HCT116 (cell line): ENCODE data around the gene NPM3. TPM values are rescaled to one million over a fixed set of nuclear protein-coding genes. Genes with fewer than 3 reads are reported as not detected.

Experiments
- ATAC-seq: fragments of 200-7000 bp; cut with Tn5 transposase; 2 replicates; pipeline ENCODE4 v1.9.1; 2020; ENCODE audit warnings: mild to moderate bottlenecking, moderate library complexity
- BruUV-seq: library from RNA; stranded (reverse); fragments of 400-500 nt; replicated peaks from 2 replicates; lab custom pipeline; 2021; lab: Mats Ljungman, UMichigan
- CTCF ChIA-PET: fragments of 300-600 bp; sonication (Branson Sonifier 250); formaldehyde crosslinking; loops from one replicate; lab custom pipeline; 2021; ENCODE audit warnings: antibody characterized with exemption; lab: Charles Lee
- POLR2A ChIA-PET: fragments of 300-600, 350-600 bp; sonication (Branson Sonifier 250); formaldehyde crosslinking; loops from one replicate; lab custom pipeline; 2021; ENCODE audit warnings: antibody characterized with exemption; lab: Charles Lee
- RAD21 ChIA-PET, 2 experiments: fragments of 300-600 bp; sonication (Branson Sonifier 250); formaldehyde crosslinking; loops; one replicate each; lab custom pipeline; 2023; ENCODE audit warnings: low total read pairs in 2 of 2; ENCODE audit not compliant: uncharacterized antibody in 2 of 2, unreplicated experiment in 2 of 2, low non-redundant PET in 1 of 2; lab: Charles Lee
- DNase-seq: peaks from one replicate; pipeline ENCODE4 v3.0.0-alpha.2; 2010; ENCODE audit warnings: low read depth, low spot score
- H2AFZ ChIP-seq: fragments of 200-600 bp; shearing (Covaris generic), sonication (generic); 2 replicates; pipeline ENCODE4 v1.6.1; 2017; ENCODE audit warnings: low read depth, mixed run types, mixed read lengths, antibody characterized with exemption, low read length; ENCODE audit not compliant: poor library complexity, severe bottlenecking
- H3K27ac ChIP-seq: 2 replicates; pipeline ENCODE4 v1.5.1; 2012; ENCODE audit warnings: low read depth, low read length
- H3K27me3 ChIP-seq: fragments of 200-600 bp; sonication (generic); 2 replicates; pipeline ENCODE4 v1.6.1; 2016; ENCODE audit warnings: mixed run types, low read length, mixed read lengths; ENCODE audit not compliant: insufficient read depth
- H3K36me3 ChIP-seq, 2 experiments: fragments of 200-500 bp in 1 of 2; fragments of 200-600 bp in 1 of 2; sonication (Bioruptor generic) in 1 of 2; sonication (generic) in 1 of 2; 2 replicates each; pipeline versions ENCODE4 v1.5.1 to v1.6.1; 2014 to 2016; ENCODE audit warnings: low read length in 2 of 2, inconsistent platforms in 1 of 2, mixed read lengths in 1 of 2, mixed run types in 1 of 2; ENCODE audit not compliant: insufficient read depth in 2 of 2, control insufficient read depth in 1 of 2
- H3K4me1 ChIP-seq, 2 experiments: fragments of 200-600 bp in 1 of 2; sonication (generic) in 1 of 2; 2 replicates each; pipeline versions ENCODE4 v1.5.1 to v1.6.1; 2012 to 2017; ENCODE audit warnings: low read length in 2 of 2, inconsistent platforms in 1 of 2, mild to moderate bottlenecking in 1 of 2, mixed read lengths in 1 of 2, mixed run types in 1 of 2, moderate library complexity in 1 of 2; ENCODE audit not compliant: insufficient read depth in 2 of 2, control insufficient read depth in 1 of 2
- H3K4me2 ChIP-seq: fragments of 200-600 bp; sonication (generic); 2 replicates; pipeline ENCODE4 v1.6.1; 2017; ENCODE audit warnings: mixed run types, low read length, mixed read lengths
- H3K4me3 ChIP-seq, 2 experiments: fragments of 200-600 bp in 1 of 2; sonication (generic) in 1 of 2; replicated peaks in 1 of 2; 2 replicates each; pipeline ENCODE4 v1.5.1; 2011 to 2016; ENCODE audit warnings: low read length in 2 of 2, control low read depth in 1 of 2, low read depth in 1 of 2, mild to moderate bottlenecking in 1 of 2, mixed read lengths in 1 of 2, mixed run types in 1 of 2
- H3K79me2 ChIP-seq: fragments of 200-600 bp; sonication (generic); 2 replicates; pipeline ENCODE4 v1.6.1; 2017; ENCODE audit warnings: mild to moderate bottlenecking, mixed run types, low read length, moderate library complexity, mixed read lengths; ENCODE audit not compliant: insufficient read depth
- H3K9ac ChIP-seq: fragments of 200-600 bp; sonication (generic); 2 replicates; pipeline ENCODE4 v1.6.1; 2016; ENCODE audit warnings: low read length, mixed read lengths
- H3K9me2 ChIP-seq: fragments of 200-600 bp; sonication (generic), shearing (Covaris generic); 2 replicates; pipeline ENCODE4 v1.6.1; 2017; ENCODE audit warnings: mixed run types, mild to moderate bottlenecking, moderate library complexity; ENCODE audit not compliant: insufficient read depth
- H3K9me3 ChIP-seq, 2 experiments: fragments of 200-500 bp in 1 of 2; fragments of 200-600 bp in 1 of 2; sonication (Bioruptor generic) in 1 of 2; sonication (generic) in 1 of 2; 2 replicates each; pipeline ENCODE4 v1.6.1; 2014 to 2017; ENCODE audit warnings: low read length in 2 of 2, mixed read lengths in 2 of 2, inconsistent platforms in 1 of 2, low read depth in 1 of 2, mild to moderate bottlenecking in 1 of 2, mixed run types in 1 of 2, moderate library complexity in 1 of 2; ENCODE audit not compliant: control insufficient read depth in 1 of 2, insufficient read depth in 1 of 2
- H4K20me1 ChIP-seq: fragments of 200-600 bp; sonication (generic), shearing (Covaris generic); 2 replicates; pipeline ENCODE4 v1.6.1; 2017; ENCODE audit warnings: mixed run types, mild to moderate bottlenecking, moderate library complexity; ENCODE audit not compliant: insufficient read depth
- CBX3 ChIP-seq: IDR thresholded peaks from 2 replicates; pipeline ENCODE4 v1.6.1; 2012; ENCODE audit warnings: low read depth
- EGR1 ChIP-seq: IDR thresholded peaks from 2 replicates; pipeline ENCODE4 v1.6.1; 2012; ENCODE audit warnings: low read depth
- ELF1 ChIP-seq: IDR thresholded peaks from 2 replicates; pipeline ENCODE4 v1.6.1; 2012; ENCODE audit warnings: low read depth, borderline replicate concordance
- EZH2phosphoT487 ChIP-seq: fragments of 200-600 bp; IDR thresholded peaks from 2 replicates; pipeline ENCODE4 v1.6.1; 2018; ENCODE audit warnings: antibody characterized with exemption, borderline replicate concordance
- FOSL1 ChIP-seq: IDR thresholded peaks from 2 replicates; pipeline ENCODE4 v1.6.1; 2012; ENCODE audit warnings: low read depth
- JUND ChIP-seq: IDR thresholded peaks from 2 replicates; pipeline ENCODE4 v1.6.1; 2012
- POLR2A ChIP-seq: IDR thresholded peaks from 2 replicates; pipeline ENCODE4 v1.7.0; 2011; ENCODE audit warnings: borderline replicate concordance; ENCODE audit not compliant: insufficient read depth, insufficient read length; ENCODE audit errors: extremely low read depth
- POLR2AphosphoS5 ChIP-seq: IDR thresholded peaks from 2 replicates; pipeline ENCODE4 v1.6.1; 2011; ENCODE audit warnings: mild to moderate bottlenecking, low read depth, low read length, moderate library complexity
- RAD21 ChIP-seq: IDR thresholded peaks from 2 replicates; pipeline ENCODE4 v1.6.1; 2012; ENCODE audit warnings: low read depth, mild to moderate bottlenecking
- REST ChIP-seq: IDR thresholded peaks from 2 replicates; pipeline ENCODE4 v1.6.1; 2012; ENCODE audit warnings: low read depth
- SIN3A ChIP-seq: IDR thresholded peaks from 2 replicates; pipeline ENCODE4 v1.6.1; 2012; ENCODE audit warnings: low read depth
- SP1 ChIP-seq: IDR thresholded peaks from 2 replicates; pipeline ENCODE4 v1.6.1; 2012; ENCODE audit warnings: low read depth
- SRF ChIP-seq: IDR thresholded peaks from 2 replicates; pipeline ENCODE4 v1.6.1; 2012; ENCODE audit warnings: low read depth
- TCF7L2 ChIP-seq: IDR thresholded peaks from 2 replicates; pipeline ENCODE4 v1.7.0; 2011; ENCODE audit warnings: borderline replicate concordance, inconsistent platforms; ENCODE audit not compliant: insufficient read depth, insufficient read length; ENCODE audit errors: extremely low read depth
- ZFX ChIP-seq: fragments of 450-650 bp; IDR thresholded peaks from 2 replicates; pipeline ENCODE4 v1.6.1; 2017
- ZNF274 ChIP-seq: fragments of 200-500 bp; sonication (Bioruptor generic); IDR thresholded peaks from 2 replicates; pipeline ENCODE4 v1.6.1; 2014; ENCODE audit warnings: mild to moderate bottlenecking, low read depth, low read length, inconsistent platforms
- intact Hi-C: fragments of 100-400 bp; cut with micrococcal nuclease; formaldehyde crosslinking; loops from 2 replicates; pipeline ENCODE4 v1.10.0; 2022
- total RNA-seq: library from RNA; stranded (reverse); gene quantifications from one replicate; pipeline ENCODE4 v1.2.1, GENCODE V29; 2021; ENCODE audit not compliant: unreplicated experiment
- TF ChIP-seq, protein P1 (sequence below): IDR thresholded peaks from 2 replicates; pipeline ENCODE4 v1.6.1; 2011; ENCODE audit warnings: mild to moderate bottlenecking, low read length, moderate library complexity; ENCODE audit not compliant: insufficient replicate concordance; ENCODE audit errors: extremely low read depth
- TF ChIP-seq, protein P2 (sequence below): IDR thresholded peaks from 2 replicates; pipeline ENCODE4 v1.6.1; 2012

The NPM3 gene
- total RNA-seq, 1 experiment from 2014 or later: 267 TPM

DNA sequence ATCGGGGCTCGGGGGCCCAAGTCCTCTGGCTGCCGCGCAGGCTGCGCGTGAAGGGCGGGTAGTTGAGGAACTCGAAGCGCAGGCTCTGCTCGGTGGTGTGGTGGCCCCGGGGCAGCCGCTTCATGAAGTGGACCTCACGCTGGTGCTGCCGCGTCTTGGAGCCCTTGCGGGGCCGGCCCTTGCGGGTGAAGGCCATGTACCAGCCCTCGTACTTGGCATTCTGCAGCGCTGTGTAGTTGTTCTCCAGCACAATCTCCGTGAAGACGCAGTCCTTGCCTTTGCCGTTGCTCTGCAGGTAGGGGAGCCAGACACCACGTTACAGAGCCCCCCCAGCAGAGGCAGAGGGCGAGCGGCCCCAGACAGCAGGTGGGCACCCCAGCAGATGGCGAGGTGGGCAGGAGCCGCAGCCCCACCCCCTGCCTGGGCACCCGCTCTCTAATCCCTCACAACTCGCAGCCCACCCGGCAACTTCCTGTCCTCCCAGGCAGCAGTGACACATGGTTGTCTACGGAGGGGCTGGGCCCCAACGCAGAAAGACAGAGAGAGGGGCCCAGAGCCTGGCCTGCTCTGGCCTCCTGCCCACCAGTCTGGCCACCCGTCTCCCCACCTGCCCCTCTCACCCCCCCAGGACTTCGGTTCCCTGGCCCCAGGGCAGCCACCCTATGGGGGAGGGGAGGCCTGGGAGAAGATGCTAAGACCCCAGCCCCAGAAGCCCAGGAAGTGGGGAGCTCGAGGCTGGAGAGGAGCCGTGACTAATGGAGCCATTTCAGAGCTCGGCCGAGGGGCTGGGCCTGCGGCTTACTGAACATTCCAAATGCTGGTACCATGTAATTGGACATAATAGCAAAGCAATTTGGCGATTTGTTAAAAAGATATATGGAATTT lies 12.7 kb downstream of the NPM3 start:
- Histone ChIP-seq H3K4me1 (no peaks in the 10 kb centered on the region), H3K4me2 (no peak overlapping the region), H3K4me3 (no peak overlapping the region), H3K27ac (no peak overlapping the region), H3K9me3 (no peaks in the 10 kb centered on the region), H4K20me1 (no peaks in the 10 kb centered on the region)
- ATAC-seq: no peak
- POLR2A ChIA-PET: no interaction called here
- intact Hi-C loops: no loop called here
- TF ChIP-seq SRF: no peak
- TF ChIP-seq, protein P1, sequence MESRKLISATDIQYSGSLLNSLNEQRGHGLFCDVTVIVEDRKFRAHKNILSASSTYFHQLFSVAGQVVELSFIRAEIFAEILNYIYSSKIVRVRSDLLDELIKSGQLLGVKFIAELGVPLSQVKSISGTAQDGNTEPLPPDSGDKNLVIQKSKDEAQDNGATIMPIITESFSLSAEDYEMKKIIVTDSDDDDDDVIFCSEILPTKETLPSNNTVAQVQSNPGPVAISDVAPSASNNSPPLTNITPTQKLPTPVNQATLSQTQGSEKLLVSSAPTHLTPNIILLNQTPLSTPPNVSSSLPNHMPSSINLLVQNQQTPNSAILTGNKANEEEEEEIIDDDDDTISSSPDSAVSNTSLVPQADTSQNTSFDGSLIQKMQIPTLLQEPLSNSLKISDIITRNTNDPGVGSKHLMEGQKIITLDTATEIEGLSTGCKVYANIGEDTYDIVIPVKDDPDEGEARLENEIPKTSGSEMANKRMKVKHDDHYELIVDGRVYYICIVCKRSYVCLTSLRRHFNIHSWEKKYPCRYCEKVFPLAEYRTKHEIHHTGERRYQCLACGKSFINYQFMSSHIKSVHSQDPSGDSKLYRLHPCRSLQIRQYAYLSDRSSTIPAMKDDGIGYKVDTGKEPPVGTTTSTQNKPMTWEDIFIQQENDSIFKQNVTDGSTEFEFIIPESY: no peak
- TF ChIP-seq RAD21: no peak
- TF ChIP-seq EZH2phosphoT487: no peak
- TF ChIP-seq EGR1: no peak
- no peak for TF ChIP-seq FOSL1
- TF ChIP-seq ZNF274: no peak
- TF ChIP-seq, protein P2, sequence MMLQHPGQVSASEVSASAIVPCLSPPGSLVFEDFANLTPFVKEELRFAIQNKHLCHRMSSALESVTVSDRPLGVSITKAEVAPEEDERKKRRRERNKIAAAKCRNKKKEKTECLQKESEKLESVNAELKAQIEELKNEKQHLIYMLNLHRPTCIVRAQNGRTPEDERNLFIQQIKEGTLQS: no peak
- TF ChIP-seq JUND: no peak
- TF ChIP-seq ZFX: no peak
- TF ChIP-seq POLR2AphosphoS5: no peak
- no peak for TF ChIP-seq SIN3A
- no peak for TF ChIP-seq POLR2A
- TF ChIP-seq TCF7L2: no peak
- TF ChIP-seq SP1: no peak
- TF ChIP-seq ELF1: no peak
- no peak for TF ChIP-seq REST
- TF ChIP-seq CBX3: no peak
- TF ChIP-seq, all 23 proteins: peak for 0
- CTCF ChIA-PET: interaction anchor here (0.7 to 3.6 kb wide), 2 partner anchors 10 to 11 kb away, joined by 5 to 22 read pairs; no protein-coding TSS in a partner anchor
- Histone ChIP-seq H3K36me3 (no peaks in the 10 kb centered on the region), H3K9ac (no peak overlapping the region), H2AFZ (no peak overlapping the region), H3K27me3 (peaks cover 3% of the 10 kb centered on the region; the same call in 1 of the 2 replicates), H3K9me2 (no peaks in the 10 kb centered on the region), H3K79me2 (no peaks in the 10 kb centered on the region)
- DNase-seq: no peak
- RAD21 ChIA-PET: interaction anchor here (0.6 to 0.9 kb wide), 2 partner anchors 10 to 168 kb away, joined by 3 read pairs; no protein-coding TSS in a partner anchor
- BruUV-seq: no TSS peak
